ENCODE results near the gene PEAK3. TPM values are rescaled to one million over a fixed set of nuclear protein-coding genes. Genes with fewer than 3 reads are reported as not detected.

Gene PEAK3
- total RNA-seq, 4 donors from 2014 or later = 0.30 to 0.97 (median 0.76) TPM

GRCh38 chr19:2252055-2252796 lies 29.7 kb downstream of the PEAK3 start:
- TF ChIP-seq POLR2A (IDR thresholded peaks at IDR 0.05) (no peak), CTCF (IDR thresholded peaks at IDR 0.05) (no peak)
- WGBS, 2 donors = 13 to 19% methylated on average over 41 to 59 of the region's 74 CpGs
- no peak for DNase-seq (ENCODE audit: low spot score in 2 of 2)
- intact Hi-C loops (cut with DNase I; ENCODE audit: low total_unique reads) = no loop called here
- no peak overlapping the region for H3K4me3 ChIP-seq (ENCODE audit: low read depth, poor library complexity, severe bottlenecking)

- 6 to 27% methylated on average over 15 to 16 of the region's 125 CpGs for WGBS, 2 donors
- intact Hi-C loops (cut with DNase I; ENCODE audit: low total_unique reads) = no loop called here
- TF ChIP-seq POLR2A (IDR thresholded peaks at IDR 0.05) = no peak
- no peak for TF ChIP-seq CTCF (IDR thresholded peaks at IDR 0.05)
- no peak overlapping the region for H3K4me3 ChIP-seq (ENCODE audit: low read depth, poor library complexity, severe bottlenecking)
- no peak for DNase-seq (ENCODE audit: low spot score in 2 of 2)
Measured at GRCh38 chr19:2251106-2252054, 30.6 kb downstream of the PEAK3 start.

- 13 to 16% methylated on average over 9 to 18 of the region's 40 CpGs for WGBS, 2 donors
- no peak for TF ChIP-seq POLR2A (IDR thresholded peaks at IDR 0.05)
- TF ChIP-seq CTCF (IDR thresholded peaks at IDR 0.05) = no peak
- H3K4me3 ChIP-seq (ENCODE audit: low read depth, poor library complexity, severe bottlenecking) = no peak overlapping the region
- intact Hi-C loops (cut with DNase I; ENCODE audit: low total_unique reads) = no loop called here
- DNase-seq (ENCODE audit: low spot score in 2 of 2) = no peak
Measured at GRCh38 chr19:2250766-2251105, 31.2 kb downstream of the PEAK3 start.

- no peak overlapping the region for H3K4me3 ChIP-seq (ENCODE audit: low read depth, poor library complexity, severe bottlenecking)
- intact Hi-C loops (cut with DNase I; ENCODE audit: low total_unique reads) = no loop called here
- DNase-seq (ENCODE audit: low spot score in 2 of 2) = no peak
- no peak for TF ChIP-seq CTCF (IDR thresholded peaks at IDR 0.05)
- no peak for TF ChIP-seq POLR2A (IDR thresholded peaks at IDR 0.05)
- 34 to 56% methylated on average over 8 to 34 of the region's 43 CpGs for WGBS, 2 donors
Measured at GRCh38 chr19:2249880-2250765, 31.9 kb downstream of the PEAK3 start.

- intact Hi-C loops (cut with DNase I; ENCODE audit: low total_unique reads) = no loop called here
- H3K4me3 ChIP-seq (ENCODE audit: low read depth, poor library complexity, severe bottlenecking) = no peak within 1 kb of the TSS
- TF ChIP-seq CTCF (IDR thresholded peaks at IDR 0.05) (no peak), POLR2A (IDR thresholded peaks at IDR 0.05) (no peak)
- WGBS, 2 donors = 67 to 79% methylated on average over 9 to 18 of the region's 27 CpGs
- DNase-seq (ENCODE audit: low spot score in 2 of 2) = no peak
Measured at GRCh38 chr19:2249010-2249866, 32.7 kb downstream of the PEAK3 start, which contains the start of gene AMH. Gene AMH, plus strand, starts transcription at chr19:2249323. Its CDS starts 10 bp downstream, at chr19:2249333.

Measured in lower leg skin (tissue), 4 donors.